Psoas muscle (tissue), 8 donors: ENCODE measurements around the gene INHA. TPM values are rescaled to one million over a fixed set of nuclear protein-coding genes. Genes with fewer than 3 reads are reported as not detected.

ENCODE experiments used
- ATAC-seq, 4 donors: fragments of 200-7000 bp; cut with Tn5 transposase; one replicate each; pipeline ENCODE4 v1.9.1; 2020; ENCODE audit warnings: moderate library complexity in 3 of 4, mild to moderate bottlenecking in 2 of 4
- DNase-seq, 2 donors: peaks; one replicate each; pipeline ENCODE4 v3.0.0-alpha.2; 2020
- H3K27ac ChIP-seq: fragments of 200-600 bp; one replicate; pipeline ENCODE4 v1.8.0; 2022
- H3K27me3 ChIP-seq, 3 donors: fragments of 200-600 bp in 1 of 3; one replicate each; pipeline versions ENCODE4 v1.6.1 to v1.8.0; 2013 to 2022; ENCODE audit warnings: low read length in 2 of 3, mild to moderate bottlenecking in 2 of 3, moderate library complexity in 1 of 3; ENCODE audit not compliant: insufficient read depth in 3 of 3
- H3K36me3 ChIP-seq, 2 donors: fragments of 200-600 bp in 1 of 2; one replicate each; pipeline versions ENCODE4 v1.6.1 to v1.8.0; 2013 to 2022; ENCODE audit warnings: low read depth in 1 of 2, mild to moderate bottlenecking in 1 of 2, moderate library complexity in 1 of 2; ENCODE audit not compliant: insufficient read depth in 1 of 2
- H3K4me1 ChIP-seq: fragments of 200-600 bp; one replicate; pipeline ENCODE4 v1.8.0; 2022
- H3K4me3 ChIP-seq: fragments of 200-600 bp; one replicate; pipeline ENCODE4 v1.8.0; 2022; ENCODE audit warnings: mild to moderate bottlenecking
- H3K9me3 ChIP-seq: fragments of 200-600 bp; one replicate; pipeline ENCODE4 v1.8.0; 2022
- CTCF ChIP-seq: fragments of 200-600 bp; IDR thresholded peaks from one replicate; pipeline ENCODE4 v1.8.0; 2022; ENCODE audit warnings: antibody characterized with exemption
- WGBS, 3 donors: extraction: QIAGEN DNeasy Blood & Tissue Kit; methylation state at CpG; one replicate each; pipeline versions ENCODE4 v1.1.6 to v1.1.7; 2013; 5-methylcytosine and 5-hydroxymethylcytosine counted together
- intact Hi-C, 2 donors: fragments of 100-400 bp; cut with DNase I; formaldehyde crosslinking; loops; one replicate each; pipeline versions ENCODE4 v1.11.0 to v1.14.2; 2022
- polyA plus RNA-seq, 3 donors: library from polyadenylated mRNA; stranded (reverse); fragments of 200-250 nt; gene quantifications; one replicate each; pipeline ENCODE4 v1.2.3, GENCODE V29; 2013
- total RNA-seq, 4 donors: library from RNA; stranded (reverse); fragmentation: NEBNext Ultra II Directional in 2 of 4; extraction: Animal tissue kit (Norgen Biotek cat#: 25700) in 2 of 4; gene quantifications; one replicate each; pipeline versions ENCODE4 v1.2.1 to v1.2.4, GENCODE V29; 2021 to 2023
- donor health status: healthy with polysubstance abuse.
- donor health status: DM: no; HTN: no; CAD: no; lungs with moderate emphysema.
- donor health status: Bipolar disorder and iron deficiency.
- donor health status: healthy.
- donor health status: DM: yes; HTN: yes; CAD: no.
- donor health status: DM: no; HTN: no; CAD: no.
- donor health status: DM: no; HTN: no; CAD: no.
- donor health status: DM: yes; HTN: yes; CAD: no.

The INHA gene
- total and polyA plus RNA-seq, 7 donors: 0.10 to 1.2 (median 0.23) TPM; not detected in 2

GRCh38 chr2:219536967-219537366, 35.1 kb upstream of the INHA start:
- no peak for ATAC-seq
- Histone ChIP-seq H3K9me3 (no peaks in the 10 kb centered on the region), H3K4me1 (peaks cover 4% of the 10 kb centered on the region), H3K27ac (no peak overlapping the region), H3K4me3 (no peak overlapping the region), H3K36me3 (peaks cover 0 to 29% of the 10 kb centered on the region in 2 donors), H3K27me3 (no peaks in the 10 kb centered on the region)
- DNase-seq: no peak
- intact Hi-C loops: loop anchor here in 1 of 2 donors (10.0 kb wide), 1 partner anchor 372 kb away; the partner anchor contains the start of gene NHEJ1
- 48 to 61% (median 60%) methylated on average over 9 of the region's 9 CpGs for WGBS, 3 donors
- no peak for TF ChIP-seq CTCF

DNA sequence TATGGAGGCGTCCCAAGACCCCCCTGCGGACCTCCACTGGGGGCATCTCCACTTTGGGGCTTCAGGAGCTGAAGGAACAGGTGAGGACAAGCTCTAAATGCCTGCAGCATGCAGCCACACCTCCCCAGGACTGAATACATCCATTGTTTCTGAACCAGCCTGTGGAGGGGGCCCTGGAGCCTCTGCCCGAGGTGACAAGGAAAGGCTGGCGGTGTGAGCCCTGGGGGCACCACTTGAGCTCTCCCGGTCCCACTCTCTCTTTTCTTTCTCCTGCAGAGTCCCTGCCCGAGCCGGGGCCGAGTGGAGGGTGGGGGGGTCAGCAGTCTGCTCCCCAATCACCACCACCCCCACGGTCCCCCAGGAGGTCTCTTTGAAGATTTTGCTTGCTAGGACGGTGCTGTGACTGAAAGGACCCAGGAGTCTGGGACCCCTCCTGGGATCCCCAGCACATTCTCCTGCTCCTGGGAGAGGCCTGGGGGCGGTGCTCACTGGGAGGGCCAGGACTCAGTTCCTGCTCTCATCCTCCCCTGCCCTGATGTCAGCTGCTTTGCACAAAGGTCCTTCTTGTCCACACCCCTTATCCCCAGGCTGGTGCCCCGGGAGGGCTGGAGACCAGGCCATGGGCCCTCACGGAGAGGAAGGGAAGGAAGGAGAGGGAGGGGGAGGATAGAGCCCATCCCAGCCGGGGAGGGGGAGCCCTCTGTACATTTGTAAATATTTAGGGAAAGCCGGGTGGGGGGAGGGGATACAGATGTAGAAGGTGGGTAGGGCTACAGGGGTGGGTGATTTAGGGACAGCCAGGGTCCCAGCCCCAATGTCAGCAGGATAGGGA, 34.2 kb upstream of the INHA start:
- ATAC-seq: no peak
- H3K4me1 ChIP-seq: peaks cover 12% of the 10 kb centered on the region
- no peak overlapping the region for H3K4me3 ChIP-seq
- H3K27ac ChIP-seq: no peak overlapping the region
- WGBS, 3 donors: 57 to 64% (median 63%) methylated on average over 12 to 14 of the region's 15 CpGs
- DNase-seq: no peak
- TF ChIP-seq CTCF: no peak
- peaks cover 0 to 29% of the 10 kb centered on the region in 2 donors for H3K36me3 ChIP-seq
- no peaks in the 10 kb centered on the region for H3K27me3 ChIP-seq
- H3K9me3 ChIP-seq: no peaks in the 10 kb centered on the region
- intact Hi-C loops: loop anchor here in 1 of 2 donors (10.0 kb wide), 1 partner anchor 373 kb away; the partner anchor contains the start of gene NHEJ1

- no peak overlapping the region for H3K4me3 ChIP-seq
- DNase-seq: no peak
- WGBS, 3 donors: 73 to 82% (median 74%) methylated on average over 6 of the region's 6 CpGs
- TF ChIP-seq CTCF: no peak
- intact Hi-C loops: loop anchor here in 1 of 2 donors (10.0 kb wide), 1 partner anchor 374 kb away; the partner anchor contains the start of gene NHEJ1
- no peaks in the 10 kb centered on the region for H3K9me3 ChIP-seq
- no peaks in the 10 kb centered on the region for H3K27me3 ChIP-seq
- no peak for ATAC-seq
- H3K27ac ChIP-seq: no peak overlapping the region
- H3K4me1 ChIP-seq: peaks cover 14% of the 10 kb centered on the region
- H3K36me3 ChIP-seq: peaks cover 0 to 29% of the 10 kb centered on the region in 2 donors
These were observed 33.6 kb upstream of the INHA start for GRCh38 chr2:219538504-219538951.

DNA sequence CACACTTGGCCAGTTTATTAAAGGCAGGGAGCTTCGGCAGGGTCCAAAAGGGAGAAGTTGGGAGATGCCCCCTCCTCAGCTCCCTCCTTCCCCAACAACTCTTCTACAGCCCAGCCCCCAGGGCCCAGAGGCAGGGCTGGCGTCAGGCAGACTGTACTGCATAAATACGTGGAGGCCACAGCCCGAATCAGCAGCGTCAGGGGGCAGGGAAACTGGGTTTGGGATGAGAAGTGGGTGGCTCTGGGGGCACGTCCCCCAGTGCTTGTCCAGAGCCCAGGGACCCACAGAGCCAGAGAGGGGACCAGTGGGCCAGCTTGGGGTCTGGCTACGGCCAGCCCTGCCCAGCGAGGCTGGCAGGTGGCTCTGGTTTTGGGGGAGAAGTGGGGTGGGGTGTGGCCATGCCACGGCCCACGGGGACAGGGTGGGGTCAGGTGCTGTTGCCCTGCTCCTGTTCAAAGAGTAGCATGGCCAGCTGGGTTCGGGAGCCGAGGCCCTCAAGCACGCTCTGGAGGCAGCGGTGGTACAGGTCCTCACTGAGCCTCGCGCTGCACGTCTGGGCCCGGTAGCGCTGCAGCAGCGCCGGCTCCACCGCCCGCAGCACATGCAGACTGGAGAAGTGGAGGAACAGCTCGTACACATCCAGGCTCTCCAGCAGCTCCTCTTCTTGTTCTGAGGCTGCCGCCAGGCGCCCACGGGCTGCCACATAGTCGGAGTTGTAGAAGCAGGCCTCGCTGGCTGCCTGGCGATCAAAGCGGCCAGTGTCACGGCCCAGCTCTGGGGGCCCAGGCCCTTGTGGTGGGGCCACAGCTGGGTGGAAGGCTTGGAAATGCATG, 32.9 kb upstream of the INHA start:
- Histone ChIP-seq H3K27me3 (no peaks in the 10 kb centered on the region), H3K4me1 (peaks cover 16% of the 10 kb centered on the region), H3K27ac (no peak overlapping the region), H3K9me3 (no peaks in the 10 kb centered on the region), H3K4me3 (no peak overlapping the region), H3K36me3 (peaks cover 0 to 29% of the 10 kb centered on the region in 2 donors)
- no peak for TF ChIP-seq CTCF
- WGBS, 3 donors: 89 to 91% (median 91%) methylated on average over 32 of the region's 32 CpGs
- intact Hi-C loops: loop anchor here in 1 of 2 donors (10.0 kb wide), 1 partner anchor 374 kb away; the partner anchor contains the start of gene NHEJ1
- DNase-seq (no peak), ATAC-seq (no peak)
